HEK293 (cell line): ENCODE measurements around the gene SLC6A6.

ENCODE experiments used
- CTCF ChIP-seq: fragments of 450-650 bp; formaldehyde crosslinking; IDR thresholded peaks from 2 replicates; pipeline ENCODE4 v1.5.1; 2016; ENCODE audit warnings: missing biosample characterization, missing genetic modification characterization
- GLIS2 ChIP-seq: fragments of 450-650 bp; formaldehyde crosslinking; IDR thresholded peaks from 2 replicates; pipeline ENCODE4 v1.5.1; 2016; ENCODE audit warnings: missing biosample characterization, missing genetic modification characterization
- REST ChIP-seq: fragments of 450-650 bp; formaldehyde crosslinking; IDR thresholded peaks from 2 replicates; pipeline ENCODE4 v1.5.1; 2016; ENCODE audit warnings: missing biosample characterization, missing genetic modification characterization
- YY1 ChIP-seq: fragments of 450-650 bp; formaldehyde crosslinking; IDR thresholded peaks from 2 replicates; pipeline ENCODE4 v1.5.1; 2018; ENCODE audit warnings: missing biosample characterization, missing genetic modification characterization
- YY2 ChIP-seq: fragments of 450-650 bp; formaldehyde crosslinking; IDR thresholded peaks from 2 replicates; pipeline ENCODE4 v1.5.1; 2016; ENCODE audit warnings: missing biosample characterization, missing genetic modification characterization
- ZNF341 ChIP-seq: fragments of 450-650 bp; formaldehyde crosslinking; IDR thresholded peaks from 2 replicates; pipeline ENCODE4; 2016; ENCODE audit warnings: low read depth, missing biosample characterization, missing genetic modification characterization
- ZNF426 ChIP-seq: fragments of 450-650 bp; formaldehyde crosslinking; IDR thresholded peaks from 2 replicates; pipeline ENCODE4 v1.5.1; 2017; ENCODE audit warnings: missing biosample characterization, missing genetic modification characterization, mild to moderate bottlenecking, inconsistent platforms, moderate library complexity

GRCh38 chr3:14363991-14364390 is 38.4 kb upstream of the SLC6A6 start:
- TF ChIP-seq REST (tag by site-specific recombination) (no peak), CTCF (no peak), GLIS2 (tag by site-specific recombination) (no peak), YY1 (tag by site-specific recombination) (no peak), ZNF426 (tag by site-specific recombination) (no peak), ZNF341 (no peak), YY2 (no peak)
